ENCODE measurements around the gene PDZD4.

DNA sequence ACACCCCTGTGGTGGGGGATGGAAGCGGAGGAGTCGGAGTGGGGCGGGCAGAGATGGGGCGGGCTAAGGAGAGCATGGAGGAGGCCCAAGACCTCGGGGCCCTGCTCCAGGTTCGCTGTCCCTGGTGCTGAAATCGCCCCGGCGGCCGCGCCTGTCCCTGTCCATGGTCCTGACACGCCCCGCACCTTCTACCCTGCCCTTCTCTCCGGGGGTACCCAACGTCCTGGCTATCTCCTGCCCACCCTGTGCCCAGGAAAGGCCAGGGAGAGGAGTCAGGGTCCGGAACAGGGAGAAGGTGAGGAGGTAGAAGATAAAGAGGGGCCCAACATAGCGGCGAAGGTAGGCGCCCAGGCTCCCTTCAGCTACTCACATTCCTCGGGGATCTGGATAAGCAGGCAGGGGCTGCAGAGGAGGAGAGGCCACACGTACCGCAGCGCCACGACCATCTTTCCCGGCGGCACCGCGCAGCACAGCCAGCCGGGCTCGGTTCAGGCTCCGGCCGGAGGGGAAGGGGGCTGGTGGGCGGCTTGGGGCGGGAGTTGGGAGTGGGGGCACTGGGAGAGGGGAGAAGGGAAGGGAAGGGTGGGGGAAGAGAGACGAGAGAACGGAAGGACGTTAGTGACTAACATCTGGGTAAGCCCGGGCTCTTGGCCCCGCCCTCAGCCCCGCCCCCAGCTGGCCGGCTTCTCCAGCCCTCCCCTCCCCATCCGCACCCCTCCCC, 45.2 kb upstream of the PDZD4 start:
- TF ChIP-seq POLR2A (IDR thresholded peaks at IDR 0.05; ENCODE audit: low read length) (no peak), GATA1 (IDR thresholded peaks at IDR 0.05; ENCODE audit: low read depth, low read length) (no peak)

Measured in erythroblast (primary cell).